Stimulated activated CD8-positive, alpha-beta memory T cell treated with anti-CD3 and anti-CD28 coated beads, Interleukin-4, amount 100 ng/mL, for 48 hours (primary cell): ENCODE data around the gene MAN1A1.
"Not testable (repeated sequence)": the region's sequence is repeated elsewhere in the genome, so short reads cannot be mapped to it uniquely, and the experiment has no call there.

Experiments
- DNase-seq: peaks from one replicate; pipeline ENCODE4 v3.0.0-alpha.2; 2020

MAN1A1 gene

DNA sequence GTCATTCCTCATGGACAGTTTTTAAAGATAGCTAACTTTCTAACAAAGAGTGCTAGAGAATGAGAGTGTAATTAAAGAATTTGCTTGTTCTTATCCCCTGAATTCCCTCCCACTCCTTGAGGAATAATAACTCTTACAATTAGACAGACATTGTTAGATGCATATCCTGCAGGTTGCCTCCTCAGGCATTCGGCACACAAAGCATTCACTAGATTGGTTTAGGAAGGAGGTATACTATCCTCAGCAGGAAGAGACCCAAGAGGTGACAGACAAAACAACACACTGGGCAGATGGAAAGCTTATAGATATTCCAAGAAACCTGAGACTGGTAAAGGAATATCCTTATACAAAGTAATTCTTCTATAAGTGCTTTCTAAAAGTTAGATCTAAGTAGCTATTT lies 162.0 kb downstream of the MAN1A1 start:
- no peak for DNase-seq

DNA sequence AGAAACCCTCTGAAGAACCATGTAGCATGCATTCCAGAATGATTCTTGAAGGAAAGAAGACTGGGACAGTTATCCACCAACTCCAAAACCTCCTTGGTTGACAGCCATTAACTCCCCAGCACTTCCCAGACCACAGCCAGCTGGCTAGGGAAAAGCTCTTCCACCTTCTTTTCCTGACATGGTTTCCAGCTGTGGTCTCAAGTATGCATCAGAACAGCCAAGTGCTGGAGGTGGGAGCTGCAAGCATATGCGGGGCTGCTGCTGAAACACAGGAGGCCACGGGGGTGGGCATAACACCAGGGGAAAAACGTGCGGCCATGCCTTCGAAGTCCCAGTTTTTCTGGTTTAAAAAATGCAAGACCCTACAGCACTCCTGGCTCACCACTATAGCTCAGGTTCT lies 163.1 kb downstream of the MAN1A1 start:
- no peak for DNase-seq

DNA sequence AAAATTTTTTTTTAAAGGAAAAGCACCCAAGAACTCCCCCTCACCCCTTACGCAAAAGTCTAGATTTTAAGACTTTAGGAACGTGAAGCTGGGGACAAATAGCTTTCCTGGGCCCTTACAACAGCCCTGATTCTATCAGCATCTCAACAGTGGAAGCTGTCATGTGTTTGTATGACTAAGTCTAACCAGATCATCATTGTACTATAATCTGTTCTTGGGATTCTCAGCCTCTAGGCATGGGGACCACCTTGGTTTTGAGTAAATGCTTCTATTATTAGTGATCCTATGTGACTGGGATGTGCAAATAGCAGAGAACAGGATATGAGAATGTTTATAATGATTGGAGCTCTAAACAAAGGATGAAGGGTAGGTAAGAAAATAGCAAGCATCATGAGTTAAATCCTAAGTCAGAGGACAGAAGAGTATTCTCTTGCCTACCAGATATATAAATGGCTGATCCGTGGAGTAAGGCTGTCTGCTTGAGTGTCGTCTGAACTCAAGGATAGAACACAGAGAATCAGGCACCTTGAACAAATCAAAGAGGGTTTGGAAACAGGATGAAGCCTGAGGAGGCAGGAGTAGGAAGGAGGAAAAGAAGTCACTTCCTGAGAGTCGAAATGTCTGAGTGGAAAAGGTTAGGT lies 165.4 kb downstream of the MAN1A1 start:
- no peak for DNase-seq

DNA sequence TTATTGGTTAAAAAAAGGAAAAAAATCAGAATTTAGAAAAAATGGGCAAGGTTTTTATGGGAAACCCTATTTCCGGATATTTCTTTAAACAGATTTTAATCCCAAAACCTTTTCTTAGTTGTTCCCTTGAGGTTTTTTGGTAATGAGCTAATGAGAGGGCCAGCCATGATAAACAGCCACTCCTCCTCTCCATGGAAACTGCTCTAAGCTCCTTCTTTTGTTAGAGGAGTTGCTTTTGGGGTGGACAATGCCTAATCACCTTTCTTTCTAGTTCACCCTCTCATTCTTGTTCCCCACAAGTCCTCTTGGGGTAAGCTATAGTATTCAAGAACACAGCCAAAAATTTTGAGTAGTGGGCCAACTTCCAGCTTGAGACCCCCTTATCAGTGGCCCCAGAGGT lies 166.1 kb downstream of the MAN1A1 start:
- no peak for DNase-seq

DNA sequence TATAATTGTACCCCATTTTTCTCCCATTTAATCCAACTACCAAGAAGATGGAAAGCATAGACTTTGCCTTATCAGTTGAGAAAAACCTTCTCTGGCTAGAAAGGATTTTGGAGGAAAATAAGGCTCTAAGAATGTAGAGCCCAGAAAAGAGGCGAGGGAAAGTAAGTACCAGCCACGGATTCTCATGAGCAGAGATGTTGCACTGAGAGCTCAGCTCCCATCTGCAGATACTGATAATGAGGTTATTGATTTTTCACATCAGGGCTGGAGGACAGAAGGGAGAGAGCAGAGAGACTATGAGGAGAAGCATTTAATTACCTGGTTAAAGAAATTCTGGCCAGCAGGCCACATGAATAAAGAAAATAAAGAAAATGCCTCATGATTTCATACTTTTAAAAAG lies 166.7 kb downstream of the MAN1A1 start:
- DNase-seq = no peak

DNA sequence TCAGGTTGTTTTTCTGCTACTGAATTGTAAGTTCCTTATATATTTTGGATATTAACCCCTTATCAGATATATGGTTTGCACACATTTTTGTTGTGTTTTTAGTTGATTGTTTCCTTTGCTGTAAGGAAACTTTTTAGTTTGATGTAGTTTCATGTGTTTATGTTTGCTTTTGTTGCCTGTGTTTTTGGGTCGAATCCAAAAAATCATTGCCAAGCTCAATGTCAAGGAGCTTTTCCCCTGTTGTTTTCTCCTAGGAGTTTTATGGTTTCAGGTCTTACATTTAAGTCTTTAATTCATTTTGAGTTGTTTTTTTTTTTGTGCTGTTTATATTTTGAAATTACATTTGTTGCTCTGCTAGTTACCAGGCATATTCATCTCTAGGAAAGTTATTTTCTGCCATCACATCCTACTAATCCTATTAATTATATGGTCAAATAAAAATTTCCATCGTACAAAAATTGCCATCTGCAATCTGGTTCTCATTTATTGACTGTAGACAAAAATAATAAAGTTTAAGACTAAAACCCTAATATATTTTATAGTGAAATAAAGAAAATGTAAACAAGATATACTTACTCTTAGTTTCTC lies 167.3 kb downstream of the MAN1A1 start:
- DNase-seq = no peak

DNA sequence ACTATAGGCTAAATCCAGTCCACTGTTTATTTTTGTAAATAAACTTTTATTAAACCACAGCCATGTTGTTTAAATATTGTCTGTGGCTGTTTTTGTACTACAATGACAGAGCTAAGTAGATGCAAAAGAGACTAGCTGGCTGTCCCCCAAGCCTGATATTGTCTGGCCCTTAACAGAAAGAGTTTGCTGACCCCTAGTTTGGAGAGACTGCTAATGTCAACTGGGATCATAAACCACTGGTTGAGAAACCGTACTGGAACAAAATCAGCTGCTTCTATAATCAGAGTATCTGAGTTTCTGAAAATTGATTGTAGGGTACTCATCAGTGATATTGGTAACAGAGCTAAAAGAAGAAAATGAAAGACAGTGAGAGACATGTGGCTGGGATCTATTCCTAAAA lies 168.5 kb downstream of the MAN1A1 start:
- no peak for DNase-seq

DNA sequence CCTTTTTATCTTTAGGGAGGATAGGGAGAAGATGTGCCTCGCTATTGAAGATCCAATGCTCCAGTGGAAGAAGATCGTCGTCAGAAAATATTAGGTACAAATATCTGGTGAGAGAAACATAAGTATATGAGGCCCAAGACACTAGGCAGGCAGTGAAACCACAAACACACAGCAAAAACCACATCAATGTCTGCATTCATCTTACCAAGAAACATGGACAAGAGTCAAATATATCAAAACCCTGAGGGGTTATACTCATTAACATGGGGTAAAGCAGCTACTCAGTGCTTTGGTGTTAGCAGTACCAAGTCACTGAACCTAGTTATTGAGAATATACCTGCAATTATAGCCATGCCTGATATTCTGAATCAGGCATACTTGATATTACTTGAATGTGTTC lies 169.7 kb downstream of the MAN1A1 start:
- no peak for DNase-seq

DNA sequence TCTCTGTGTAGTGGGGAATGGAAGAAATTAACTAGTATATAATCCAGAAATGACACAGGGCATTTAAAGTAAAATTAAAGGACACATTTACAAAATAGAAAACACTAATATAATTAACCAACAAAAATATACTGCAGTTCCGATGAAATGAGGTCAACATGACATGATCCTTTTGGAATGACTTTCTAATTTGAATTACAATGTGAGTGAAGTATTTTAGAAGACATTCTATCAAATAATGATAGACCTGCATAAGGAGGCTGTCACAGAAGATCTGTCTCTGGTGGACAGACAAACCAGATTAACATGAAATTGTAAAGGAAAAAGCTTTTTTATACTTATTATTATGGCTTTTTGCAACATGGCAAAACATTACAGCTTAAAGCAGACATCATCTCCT lies 170.5 kb downstream of the MAN1A1 start:
- no peak for DNase-seq

DNA sequence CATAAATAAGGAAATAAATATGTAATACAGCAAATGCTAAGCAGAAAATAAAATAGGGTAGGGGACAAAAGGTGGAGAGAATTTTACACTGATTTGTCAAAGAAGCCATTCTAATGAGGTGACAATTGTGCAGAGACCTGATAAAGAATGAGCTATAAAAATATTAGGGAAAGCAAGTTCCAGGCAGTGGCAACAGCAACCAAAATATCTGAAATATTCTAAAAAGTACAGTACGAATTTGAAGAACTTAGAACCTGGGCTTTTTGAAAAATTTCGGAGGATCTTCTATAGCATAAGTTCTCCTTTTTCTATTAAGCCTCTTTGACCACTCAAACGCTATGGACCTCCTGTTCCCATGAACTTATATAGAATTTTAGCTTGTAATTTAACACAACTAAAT lies 173.1 kb downstream of the MAN1A1 start:
- no peak for DNase-seq

DNA sequence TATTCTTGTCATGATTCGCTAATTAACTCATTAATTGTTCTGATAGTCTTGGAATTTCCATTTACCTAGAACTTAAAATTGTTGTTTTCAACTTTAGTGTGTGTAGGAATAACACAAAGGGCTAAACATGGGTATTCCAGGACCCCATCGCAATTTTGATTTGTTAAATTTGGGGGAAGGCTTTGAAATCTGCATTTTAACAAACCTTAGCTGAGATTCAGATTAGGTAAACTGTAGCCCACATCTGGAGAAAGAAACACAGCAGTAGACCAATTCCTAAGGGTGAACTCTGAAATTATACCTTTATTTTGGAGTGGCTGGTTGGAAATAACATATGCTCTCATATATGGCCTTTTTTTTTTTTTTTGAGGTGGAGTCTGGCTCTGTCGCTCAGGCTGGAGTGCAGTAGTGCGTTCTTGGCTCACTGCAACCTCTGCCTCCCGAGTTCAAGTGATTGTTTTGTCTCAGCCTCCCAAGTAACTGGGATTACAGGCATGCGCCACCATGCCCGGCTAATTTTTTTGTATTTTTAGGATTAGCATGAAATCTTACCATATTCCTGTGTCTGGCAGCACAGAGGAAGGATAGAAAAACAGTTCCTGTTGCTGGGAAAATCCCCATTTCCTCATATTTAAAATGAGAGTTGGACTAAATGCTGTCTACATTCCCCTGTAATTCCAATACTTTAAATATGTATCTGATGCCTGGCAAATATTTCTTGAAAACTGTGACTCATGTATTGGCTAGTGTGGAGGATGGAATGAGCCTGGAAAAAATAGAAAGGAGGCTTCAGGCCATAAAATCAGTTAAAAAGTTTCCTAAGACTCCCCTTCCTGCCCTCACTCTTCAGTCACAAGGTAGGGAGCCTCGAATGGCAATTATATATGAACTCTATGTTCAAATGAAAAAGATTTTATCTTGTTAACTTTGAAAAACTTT lies 174.4 kb downstream of the MAN1A1 start:
- no peak for DNase-seq

DNA sequence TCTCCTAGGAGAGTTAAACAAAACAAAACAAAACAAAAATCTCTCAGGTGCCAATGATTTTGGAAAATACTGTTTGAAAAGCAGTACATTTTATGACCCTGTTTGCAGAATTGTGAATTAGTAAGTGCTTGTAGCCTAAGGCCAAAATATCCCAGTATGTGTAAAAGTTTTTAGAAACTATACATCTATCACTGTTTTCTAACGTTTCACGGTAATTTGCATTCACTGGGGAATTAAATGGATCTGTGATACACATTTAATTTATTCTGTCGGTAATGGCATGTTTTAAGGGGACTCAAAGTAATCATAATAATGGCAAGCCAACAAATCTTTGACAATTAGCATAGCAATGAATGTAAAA lies 175.5 kb downstream of the MAN1A1 start:
- no peak for DNase-seq

DNA sequence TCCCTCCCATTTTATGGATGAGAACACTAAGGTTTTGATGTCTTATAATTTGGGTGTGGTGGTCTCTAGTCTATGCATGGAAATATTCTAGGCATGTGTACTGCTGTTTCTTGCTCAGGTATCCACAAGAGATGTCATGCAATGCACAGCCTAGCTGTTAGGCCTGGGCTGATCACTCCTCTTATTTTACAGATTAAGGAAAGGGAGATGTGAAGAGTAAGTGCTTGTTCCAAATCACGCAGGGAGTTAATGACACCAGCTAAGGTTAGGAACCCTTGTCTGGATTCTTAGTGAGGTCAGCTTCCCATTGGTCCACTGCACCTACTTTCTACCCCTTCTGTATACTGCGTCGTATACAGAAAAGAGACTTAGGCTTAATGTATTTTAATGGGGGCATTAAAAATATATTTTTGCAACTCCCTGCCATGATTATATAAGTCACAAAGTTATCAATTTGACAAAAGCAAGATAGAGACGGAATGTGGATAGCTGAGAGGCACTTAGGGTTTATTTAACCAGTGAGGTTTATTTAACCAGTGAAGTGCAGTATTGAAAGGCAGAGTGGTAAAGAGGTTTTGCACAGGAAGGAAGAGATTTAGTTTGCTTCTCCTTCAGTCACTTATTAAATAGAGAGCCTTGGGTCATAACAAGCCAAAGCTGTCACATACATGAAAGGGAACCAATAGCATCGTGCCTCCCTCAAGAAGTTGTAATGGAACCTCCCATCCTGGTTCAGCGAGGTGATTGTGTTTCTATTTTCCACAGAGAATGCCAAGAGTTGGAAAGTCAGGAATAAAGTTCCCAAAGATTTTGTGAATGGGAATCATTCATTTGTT lies 176.1 kb downstream of the MAN1A1 start:
- DNase-seq = no peak

DNA sequence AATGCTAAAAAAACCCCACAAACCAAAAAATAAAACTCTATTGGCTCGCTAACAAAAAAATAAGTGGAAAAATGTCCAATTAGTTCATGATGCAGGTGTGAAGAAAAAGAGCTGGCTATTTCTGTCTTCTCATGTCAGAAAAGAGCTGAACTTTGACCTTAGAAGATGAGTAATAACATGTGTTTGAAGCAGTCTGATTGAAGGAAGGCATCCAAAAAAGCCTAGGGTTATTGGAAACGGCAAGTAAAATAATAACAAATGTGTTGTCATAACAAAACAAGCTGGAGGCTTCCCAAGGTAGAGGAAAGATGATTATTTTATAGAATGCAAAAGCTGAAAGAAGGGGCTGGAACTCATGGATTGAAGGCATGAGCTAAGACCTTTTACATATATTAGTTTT lies 176.7 kb downstream of the MAN1A1 start:
- no peak for DNase-seq

DNA sequence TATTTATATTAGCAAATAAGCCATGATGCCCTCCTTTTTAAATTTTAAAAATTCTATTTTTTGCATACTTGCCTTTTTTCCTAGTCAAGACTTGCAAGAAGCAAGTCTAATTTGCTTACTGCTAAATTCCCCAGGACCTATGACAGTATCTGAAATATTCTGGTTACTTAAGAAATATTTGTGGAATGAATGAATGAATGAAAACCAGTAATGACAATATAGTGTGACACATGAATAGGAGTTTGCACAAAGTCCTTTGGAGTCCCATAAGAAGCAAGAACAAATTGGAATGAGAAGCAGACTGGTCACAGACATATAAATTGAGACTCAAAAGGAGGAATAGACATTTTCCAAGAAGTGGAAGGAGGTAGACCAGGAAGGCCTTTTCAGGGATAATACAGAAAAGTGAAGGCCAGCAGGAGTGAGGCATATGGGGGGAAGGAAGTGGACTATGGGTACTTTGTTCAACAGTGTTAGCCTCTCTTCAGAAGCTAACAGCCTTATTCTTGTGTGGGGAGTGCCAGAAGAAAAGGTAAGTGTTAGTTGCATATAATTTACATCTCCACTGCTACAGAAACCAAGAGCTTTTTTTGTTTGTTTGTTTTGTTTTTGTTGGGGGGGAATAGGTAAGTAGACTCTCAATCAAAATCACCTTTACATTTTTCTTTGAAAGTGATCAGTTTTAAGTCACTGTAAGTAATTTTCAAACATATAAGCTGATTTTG lies 177.5 kb downstream of the MAN1A1 start:
- DNase-seq = no peak

DNA sequence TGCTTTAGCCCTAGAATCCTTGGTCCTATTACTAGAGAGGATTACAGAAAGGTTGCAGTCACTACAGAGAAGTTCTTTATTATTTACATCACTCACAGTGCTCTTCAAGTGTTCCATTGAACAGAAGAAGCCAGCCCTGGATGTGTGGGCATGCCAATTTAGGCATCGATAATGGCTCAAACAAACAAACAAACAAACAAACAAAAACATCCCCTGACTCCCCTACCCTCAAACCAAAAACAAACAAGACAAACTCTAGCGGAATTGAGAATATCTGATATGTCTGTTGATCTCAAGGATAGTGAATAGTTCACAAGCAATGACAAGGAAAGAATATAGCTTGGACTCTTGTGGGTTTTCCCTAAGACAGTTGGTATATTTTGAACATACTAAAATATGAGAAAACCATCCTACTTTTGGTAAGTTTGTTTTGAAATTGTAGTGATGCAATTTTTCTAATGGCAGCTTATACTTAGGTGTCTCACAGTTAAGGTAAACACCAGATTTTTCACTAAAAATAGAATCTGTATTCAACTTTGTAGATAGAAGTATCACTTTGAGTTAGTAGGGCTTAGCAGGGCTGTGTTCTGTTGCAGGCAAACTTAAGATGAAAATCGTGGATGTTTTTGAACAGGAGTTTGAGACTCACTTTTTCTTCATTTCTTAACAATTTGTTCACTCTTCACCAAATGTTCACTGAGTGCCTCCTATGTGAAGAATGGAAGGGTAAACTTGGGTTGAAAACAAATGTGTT lies 178.3 kb downstream of the MAN1A1 start:
- no peak for DNase-seq

DNA sequence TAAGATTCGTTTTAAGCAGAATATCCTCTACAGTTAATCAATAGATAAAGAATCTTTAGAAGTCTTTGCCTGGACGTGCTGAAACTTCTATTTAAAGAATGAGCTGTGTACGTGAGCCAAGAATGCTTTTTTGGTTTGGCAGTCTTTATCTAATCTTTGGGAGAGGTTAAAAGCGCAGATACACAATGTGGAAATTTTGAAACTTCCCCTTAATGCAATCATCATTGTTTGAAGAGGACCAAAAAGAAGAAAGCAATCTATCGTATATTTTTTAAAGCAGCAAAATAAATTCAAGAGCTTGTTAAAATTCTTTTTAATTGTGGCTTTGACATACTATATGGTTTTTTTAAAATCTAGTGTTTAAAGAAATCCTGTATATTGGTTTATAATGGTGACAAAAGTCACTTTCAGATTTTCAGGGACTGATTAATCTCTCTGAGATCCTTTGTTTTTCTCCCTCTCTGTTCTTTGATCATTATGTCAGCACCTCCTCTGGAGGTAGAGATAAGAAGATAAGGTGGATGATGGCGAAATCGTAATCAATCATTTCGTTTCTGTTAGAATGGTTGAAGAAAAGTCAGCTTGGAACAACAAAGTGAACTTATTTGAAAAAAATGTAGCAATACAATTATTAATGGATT lies 179.0 kb downstream of the MAN1A1 start:
- no peak for DNase-seq

DNA sequence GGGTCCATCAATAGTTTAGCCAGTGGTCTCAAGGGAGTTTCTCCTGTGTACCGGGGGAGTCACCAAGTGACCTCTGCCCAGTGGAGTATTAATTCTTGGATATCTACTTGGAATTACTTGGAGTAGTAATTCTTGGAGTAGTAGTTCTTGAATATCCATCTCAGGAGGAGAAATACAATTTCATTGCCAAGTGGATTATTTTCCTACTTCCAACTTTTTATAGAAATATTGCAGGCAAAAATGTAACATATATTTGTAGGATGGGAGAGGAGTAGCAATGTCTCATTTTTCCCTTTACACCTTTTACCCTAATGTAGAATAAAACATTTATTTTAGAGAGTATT lies 179.5 kb downstream of the MAN1A1 start:
- no peak for DNase-seq

DNA sequence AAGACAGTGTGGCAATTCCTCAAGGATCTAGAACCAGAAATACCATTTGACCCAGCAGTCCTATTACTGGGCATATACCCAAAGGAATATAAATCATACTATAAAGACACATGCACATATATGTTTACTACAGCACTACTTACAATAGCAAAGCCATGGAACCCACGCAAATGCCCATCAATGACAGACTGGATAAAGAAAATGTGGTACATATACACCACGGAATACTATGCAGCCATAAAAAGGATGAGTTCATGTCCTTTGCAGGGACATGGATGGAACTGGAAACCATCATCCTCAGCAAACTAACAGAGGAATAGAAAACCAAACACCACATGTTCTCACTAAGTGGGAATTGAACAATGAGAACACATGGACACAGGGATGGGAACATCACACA lies 180.2 kb downstream of the MAN1A1 start:
- DNase-seq = not testable (repeated sequence)

DNA sequence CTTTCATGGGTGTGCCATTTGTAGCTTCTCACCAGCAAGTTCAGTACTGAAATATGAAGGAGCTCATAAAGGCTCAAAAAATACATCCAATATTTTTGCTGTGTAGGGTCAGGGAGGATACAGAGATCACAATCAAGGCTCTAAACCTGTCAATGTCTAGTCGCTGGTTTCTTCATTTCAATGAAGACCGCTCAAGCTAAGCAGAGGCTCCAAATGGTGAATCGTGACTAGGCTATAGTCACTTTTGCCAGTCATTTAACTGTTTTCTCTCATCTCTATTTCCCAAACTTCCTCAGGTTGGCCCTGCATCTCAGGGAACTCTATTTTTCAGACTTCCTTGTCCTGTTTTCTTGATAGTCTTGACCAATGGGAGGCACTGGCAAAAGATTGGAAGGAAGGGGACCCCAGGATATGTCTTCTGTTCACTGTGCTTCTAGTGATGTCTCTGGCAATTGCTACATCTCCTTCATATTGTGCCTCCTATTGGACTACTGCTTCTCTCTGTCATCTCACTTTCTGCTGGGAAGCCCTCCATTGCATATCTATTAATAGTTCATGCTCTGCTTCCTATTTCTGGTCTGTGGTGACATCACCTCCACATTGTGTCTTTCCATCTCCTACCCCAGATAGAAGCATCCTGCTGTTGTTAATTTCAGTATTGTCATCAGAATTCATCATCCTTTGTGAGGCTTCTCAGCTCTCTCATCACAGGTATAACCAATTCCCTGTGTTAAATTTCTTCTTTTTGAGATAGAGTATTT lies 183.4 kb downstream of the MAN1A1 start:
- no peak for DNase-seq

DNA sequence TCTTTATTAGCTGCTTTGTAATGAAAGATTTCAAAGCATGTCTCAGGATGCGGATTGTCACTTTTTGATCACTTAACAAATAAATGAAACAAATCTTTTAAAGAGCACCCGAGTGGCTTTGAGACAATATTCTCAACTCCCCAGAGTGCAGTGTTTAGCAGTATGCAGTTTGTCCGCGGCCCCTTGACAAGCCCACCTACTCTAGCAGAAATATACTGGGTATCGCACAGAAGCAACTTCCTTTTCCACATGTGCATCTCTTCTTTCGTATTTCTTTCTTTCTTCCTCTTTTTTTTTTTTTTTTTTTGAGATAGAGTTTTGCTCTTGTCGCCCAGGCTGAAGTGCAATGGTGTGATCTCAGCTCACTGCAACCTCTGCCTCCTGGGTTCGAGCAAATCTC lies 186.6 kb downstream of the MAN1A1 start:
- DNase-seq = no peak
